Trophoblast cell (in vitro differentiated cells and primary cell): ENCODE data around the gene MAGI1.

ENCODE experiments used
- DNase-seq, 2 donors: peaks; one replicate each; pipeline ENCODE4 v3.0.0-alpha.2; 2016
- H2AFZ ChIP-seq: 2 replicates; pipeline ENCODE4 v1.6.1; 2013; ENCODE audit warnings: low read length, moderate library complexity, mild to moderate bottlenecking; ENCODE audit not compliant: insufficient read depth, poor library complexity
- H2AK5ac ChIP-seq: 2 replicates; pipeline ENCODE4 v1.6.1; 2013; ENCODE audit warnings: mild to moderate bottlenecking, low read length
- H2BK120ac ChIP-seq: 2 replicates; pipeline ENCODE4 v1.6.1; 2013; ENCODE audit warnings: low read length, mild to moderate bottlenecking, moderate library complexity; ENCODE audit not compliant: insufficient read depth, poor library complexity
- H2BK12ac ChIP-seq: 2 replicates; pipeline ENCODE4 v1.6.1; 2013; ENCODE audit warnings: mild to moderate bottlenecking, low read length, moderate library complexity
- H2BK5ac ChIP-seq: 2 replicates; pipeline ENCODE4 v1.6.1; 2013; ENCODE audit warnings: low read length, low read depth, moderate library complexity, mild to moderate bottlenecking; ENCODE audit not compliant: poor library complexity
- H3K14ac ChIP-seq: 2 replicates; pipeline ENCODE4 v1.6.1; 2013; ENCODE audit warnings: mild to moderate bottlenecking, low read length
- H3K18ac ChIP-seq: 2 replicates; pipeline ENCODE4 v1.6.1; 2013; ENCODE audit warnings: mild to moderate bottlenecking, low read length
- H3K23ac ChIP-seq: 2 replicates; pipeline ENCODE4 v1.6.1; 2013; ENCODE audit warnings: low read length
- H3K27ac ChIP-seq: 2 replicates; pipeline ENCODE4 v1.5.1; 2013; ENCODE audit warnings: low read depth, mild to moderate bottlenecking, inconsistent platforms, low read length, moderate library complexity
- H3K27me3 ChIP-seq: 2 replicates; pipeline ENCODE4 v1.6.1; 2013; ENCODE audit warnings: inconsistent platforms, mild to moderate bottlenecking, low read length, moderate library complexity; ENCODE audit not compliant: insufficient read depth
- H3K36me3 ChIP-seq, 2 experiments: 1 replicate in 1 of 2; 2 replicates in 1 of 2; pipeline ENCODE4 v1.6.1; 2013; ENCODE audit warnings: low read length in 2 of 2, mild to moderate bottlenecking in 2 of 2, moderate library complexity in 1 of 2; ENCODE audit not compliant: insufficient read depth in 2 of 2, control insufficient read depth in 1 of 2
- H3K4ac ChIP-seq: 2 replicates; pipeline ENCODE4 v1.6.1; 2013; ENCODE audit warnings: low read depth, mild to moderate bottlenecking, low read length, moderate library complexity
- H3K4me1 ChIP-seq, 2 experiments: 1 replicate in 1 of 2; 2 replicates in 1 of 2; pipeline ENCODE4 v1.6.1; 2013; ENCODE audit warnings: low read length in 2 of 2, mild to moderate bottlenecking in 2 of 2, moderate library complexity in 1 of 2; ENCODE audit not compliant: insufficient read depth in 2 of 2, control insufficient read depth in 1 of 2
- H3K4me2 ChIP-seq: 2 replicates; pipeline ENCODE4 v1.6.1; 2013; ENCODE audit warnings: inconsistent platforms, mild to moderate bottlenecking, low read length, moderate library complexity
- H3K4me3 ChIP-seq: 2 replicates; pipeline ENCODE4 v1.5.1; 2013; ENCODE audit warnings: mild to moderate bottlenecking, low read depth, low read length, inconsistent platforms
- H3K79me1 ChIP-seq: one replicate; pipeline ENCODE4 v1.6.1; 2013; ENCODE audit warnings: low read length
- H3K79me2 ChIP-seq: 2 replicates; pipeline ENCODE4 v1.6.1; 2013; ENCODE audit warnings: low read length, mild to moderate bottlenecking; ENCODE audit not compliant: control insufficient read depth, insufficient read depth, poor library complexity
- H3K9ac ChIP-seq: 2 replicates; pipeline ENCODE4 v1.6.1; 2013; ENCODE audit warnings: mild to moderate bottlenecking, low read length
- H3K9me3 ChIP-seq: 2 replicates; pipeline ENCODE4 v1.6.1; 2013; ENCODE audit warnings: low read depth, mild to moderate bottlenecking, control low read depth, inconsistent platforms, low read length; ENCODE audit not compliant: insufficient read depth
- H4K12ac ChIP-seq: 2 replicates; pipeline ENCODE4 v1.6.1; 2013; ENCODE audit warnings: low read depth, mild to moderate bottlenecking, low read length, moderate library complexity
- H4K8ac ChIP-seq: 2 replicates; pipeline ENCODE4 v1.6.1; 2013; ENCODE audit warnings: low read depth, mild to moderate bottlenecking, low read length, moderate library complexity
- H4K91ac ChIP-seq: one replicate; pipeline ENCODE4 v1.6.1; 2013; ENCODE audit warnings: low read depth, mild to moderate bottlenecking, low read length, moderate library complexity
- WGBS: extraction: QIAGEN DNeasy Blood & Tissue Kit; methylation state at CpG from one replicate; pipeline ENCODE4 v1.1.7; 2013; ENCODE audit warnings: missing lambda C conversion rate; ENCODE audit not compliant: insufficient read length, insufficient coverage; ENCODE audit errors: extremely low coverage; 5-methylcytosine and 5-hydroxymethylcytosine counted together

Gene MAGI1

DNA sequence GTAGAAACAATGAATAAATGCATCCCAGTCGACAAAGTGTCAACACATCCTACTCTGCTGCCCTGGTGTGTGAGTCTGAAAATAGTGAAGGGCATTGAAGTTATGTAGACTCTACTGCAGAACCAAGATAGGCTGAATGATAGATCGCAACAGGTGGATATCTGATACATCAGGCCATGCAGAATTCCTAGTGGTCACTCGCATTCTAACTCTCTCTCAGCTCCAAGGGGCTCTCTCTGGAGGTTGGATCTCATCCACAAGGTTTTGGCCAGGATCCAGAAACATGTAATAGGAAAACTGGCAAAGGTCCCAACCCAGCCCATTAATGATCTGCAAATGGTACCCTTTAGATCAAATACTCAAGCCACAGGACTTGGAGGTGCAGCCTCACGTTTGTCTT lies 514.1 kb downstream of the MAGI1 start:
- Histone ChIP-seq H2BK12ac (no peak overlapping the region), H3K18ac (no peak overlapping the region), H4K12ac (no peak overlapping the region), H3K79me2 (no peaks in the 10 kb centered on the region), H3K23ac (no peak overlapping the region), H2AFZ (no peak overlapping the region), H3K36me3 (no peaks in the 10 kb centered on the region), H2BK120ac (no peak overlapping the region), H3K27me3 (no peaks in the 10 kb centered on the region), H3K4me3 (no peak overlapping the region), H4K91ac (no peak overlapping the region), H3K79me1 (no peaks in the 10 kb centered on the region), H2BK5ac (no peak overlapping the region), H3K4me1 (no peaks in the 10 kb centered on the region), H4K8ac (no peak overlapping the region), H3K14ac (no peak overlapping the region), H2AK5ac (no peak overlapping the region), H3K9ac (no peak overlapping the region), H3K4me2 (no peak overlapping the region), H3K4ac (no peak overlapping the region), H3K27ac (no peak overlapping the region), H3K9me3 (no peaks in the 10 kb centered on the region)
- WGBS, result no CpG with 5 or more reads among the region's 4 CpGs
- no peak for DNase-seq

DNA sequence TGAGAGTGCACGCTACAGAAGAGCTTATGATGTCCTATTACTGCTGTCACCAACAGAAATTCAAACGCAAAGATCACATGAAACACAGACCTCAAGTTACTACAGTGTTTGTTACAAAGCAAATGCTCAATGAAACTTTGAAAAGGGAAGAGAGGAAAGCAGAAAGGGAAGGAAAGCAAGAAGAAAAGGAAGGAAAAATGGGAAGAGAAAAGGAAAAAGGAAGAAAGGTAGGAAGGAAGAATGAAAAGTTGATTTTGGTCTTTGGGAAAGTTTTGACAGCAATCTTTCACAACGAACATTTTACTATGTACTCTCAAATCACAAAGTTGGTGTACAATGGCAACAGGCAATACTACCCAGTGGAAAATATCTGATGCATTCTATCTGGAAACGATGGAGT lies 514.8 kb downstream of the MAGI1 start:
- no peak overlapping the region for H3K9ac ChIP-seq
- H2BK120ac ChIP-seq, result no peak overlapping the region
- no peak overlapping the region for H2BK12ac ChIP-seq
- no peak overlapping the region for H4K91ac ChIP-seq
- no peaks in the 10 kb centered on the region for H3K36me3 ChIP-seq
- H2AFZ ChIP-seq, result no peak overlapping the region
- no peak overlapping the region for H3K23ac ChIP-seq
- no peak overlapping the region for H3K4me2 ChIP-seq
- no peak overlapping the region for H2AK5ac ChIP-seq
- H2BK5ac ChIP-seq, result no peak overlapping the region
- H3K14ac ChIP-seq, result no peak overlapping the region
- H4K12ac ChIP-seq, result no peak overlapping the region
- H3K4ac ChIP-seq, result no peak overlapping the region
- no peak for DNase-seq
- no peak overlapping the region for H3K18ac ChIP-seq
- H3K27ac ChIP-seq, result no peak overlapping the region
- H3K9me3 ChIP-seq, result no peaks in the 10 kb centered on the region
- no peaks in the 10 kb centered on the region for H3K27me3 ChIP-seq
- WGBS, result no CpG with 5 or more reads among the region's 4 CpGs
- H3K4me3 ChIP-seq, result no peak overlapping the region
- no peaks in the 10 kb centered on the region for H3K79me1 ChIP-seq
- no peaks in the 10 kb centered on the region for H3K4me1 ChIP-seq
- H3K79me2 ChIP-seq, result no peaks in the 10 kb centered on the region
- no peak overlapping the region for H4K8ac ChIP-seq

DNA sequence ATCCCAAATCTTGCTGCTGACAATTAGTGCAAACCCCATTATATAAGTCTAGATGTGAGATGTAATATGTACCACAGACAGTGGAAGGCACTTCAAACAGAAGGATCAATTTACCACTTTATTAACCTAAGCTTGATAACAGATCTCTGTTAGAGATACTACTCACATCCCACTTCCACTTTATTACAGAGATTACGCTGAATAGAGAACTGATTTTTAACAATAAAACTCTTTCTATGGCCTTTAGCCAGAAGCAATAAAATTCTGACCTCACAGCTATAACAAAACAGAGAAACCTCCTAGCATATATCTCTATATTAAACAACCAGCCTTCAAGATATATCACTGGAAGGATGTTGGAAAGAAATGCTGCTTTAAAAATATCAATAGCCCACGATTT lies 517.7 kb downstream of the MAGI1 start:
- H3K4ac ChIP-seq, result no peak overlapping the region
- H3K79me1 ChIP-seq, result no peaks in the 10 kb centered on the region
- H3K14ac ChIP-seq, result no peak overlapping the region
- no peak overlapping the region for H4K8ac ChIP-seq
- H2BK12ac ChIP-seq, result no peak overlapping the region
- H3K9me3 ChIP-seq, result no peaks in the 10 kb centered on the region
- WGBS, result no CpG with 5 or more reads among the region's 2 CpGs
- no peaks in the 10 kb centered on the region for H3K36me3 ChIP-seq
- H2BK5ac ChIP-seq, result no peak overlapping the region
- H3K27ac ChIP-seq, result no peak overlapping the region
- no peaks in the 10 kb centered on the region for H3K4me1 ChIP-seq
- H3K9ac ChIP-seq, result no peak overlapping the region
- H3K79me2 ChIP-seq, result no peaks in the 10 kb centered on the region
- no peak overlapping the region for H2AFZ ChIP-seq
- H3K4me2 ChIP-seq, result no peak overlapping the region
- H4K12ac ChIP-seq, result no peak overlapping the region
- H3K18ac ChIP-seq, result no peak overlapping the region
- no peak overlapping the region for H3K4me3 ChIP-seq
- no peak overlapping the region for H3K23ac ChIP-seq
- no peak overlapping the region for H4K91ac ChIP-seq
- no peak overlapping the region for H2BK120ac ChIP-seq
- no peak overlapping the region for H2AK5ac ChIP-seq
- no peaks in the 10 kb centered on the region for H3K27me3 ChIP-seq
- DNase-seq, result no peak

DNA sequence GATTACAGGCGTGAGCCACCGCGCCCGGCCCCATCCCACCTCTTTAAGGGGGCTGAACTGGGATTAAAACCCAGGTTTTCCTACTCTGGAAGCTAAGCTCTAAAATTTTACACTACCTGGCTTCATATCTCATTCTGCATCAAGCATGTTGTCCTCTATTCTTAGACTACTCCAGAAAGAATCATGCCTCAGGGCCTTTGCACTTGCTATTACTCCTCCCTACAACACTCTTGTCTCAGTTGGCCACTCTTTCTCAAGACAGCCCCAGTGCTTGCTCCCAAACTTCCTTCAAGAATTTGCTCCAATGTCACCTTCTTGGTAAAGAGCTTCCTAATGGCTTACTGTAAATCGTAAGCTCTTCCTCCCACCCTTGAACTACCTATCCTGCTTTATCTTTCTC lies 521.7 kb downstream of the MAGI1 start:
- H3K9me3 ChIP-seq, result no peaks in the 10 kb centered on the region
- no peak overlapping the region for H2BK5ac ChIP-seq
- H3K36me3 ChIP-seq, result no peaks in the 10 kb centered on the region
- H3K79me1 ChIP-seq, result no peaks in the 10 kb centered on the region
- H4K12ac ChIP-seq, result no peak overlapping the region
- H4K91ac ChIP-seq, result no peak overlapping the region
- DNase-seq, result no peak
- no peaks in the 10 kb centered on the region for H3K4me1 ChIP-seq
- H3K18ac ChIP-seq, result no peak overlapping the region
- H3K4me3 ChIP-seq, result no peak overlapping the region
- H2AK5ac ChIP-seq, result no peak overlapping the region
- no peak overlapping the region for H2BK12ac ChIP-seq
- no peak overlapping the region for H2BK120ac ChIP-seq
- H3K27me3 ChIP-seq, result no peaks in the 10 kb centered on the region
- no peak overlapping the region for H4K8ac ChIP-seq
- H3K79me2 ChIP-seq, result no peaks in the 10 kb centered on the region
- no peak overlapping the region for H3K4me2 ChIP-seq
- no CpG with 5 or more reads among the region's 5 CpGs for WGBS
- no peak overlapping the region for H3K14ac ChIP-seq
- H3K4ac ChIP-seq, result no peak overlapping the region
- H2AFZ ChIP-seq, result no peak overlapping the region
- H3K27ac ChIP-seq, result no peak overlapping the region
- H3K9ac ChIP-seq, result no peak overlapping the region
- no peak overlapping the region for H3K23ac ChIP-seq
